ENCODE results near the gene SEMA5B. TPM values are rescaled to one million over a fixed set of nuclear protein-coding genes. Genes with fewer than 3 reads are reported as not detected.

SEMA5B gene
- total RNA-seq, 4 donors from 2014 or later: 0.16 to 1.2 (median 0.70) TPM

GRCh38 chr3:122911901-122912300 is 115.7 kb downstream of the SEMA5B start:
- TF ChIP-seq CTCF (IDR thresholded peaks at IDR 0.05): no peak
- ATAC-seq (ENCODE audit: low FRiP score) (no peak), DNase-seq (ENCODE audit: low spot score) (no peak)

- DNase-seq (ENCODE audit: low spot score): no peak
- no peak for TF ChIP-seq CTCF (IDR thresholded peaks at IDR 0.05)
- ATAC-seq (ENCODE audit: low FRiP score): no peak
These were observed 119.3 kb downstream of the SEMA5B start for GRCh38 chr3:122908251-122908650.

- ATAC-seq (ENCODE audit: low FRiP score): no peak
- no peak for TF ChIP-seq CTCF (IDR thresholded peaks at IDR 0.05)
- DNase-seq (ENCODE audit: low spot score): no peak
These were observed 120.1 kb downstream of the SEMA5B start for GRCh38 chr3:122907471-122907870.

GRCh38 chr3:122903171-122903570 is 124.4 kb downstream of the SEMA5B start:
- no peak for DNase-seq (ENCODE audit: low spot score)
- no peak for TF ChIP-seq CTCF (IDR thresholded peaks at IDR 0.05)
- no peak for ATAC-seq (ENCODE audit: low FRiP score)

GRCh38 chr3:122902326-122902725 is 125.2 kb downstream of the SEMA5B start:
- TF ChIP-seq CTCF (IDR thresholded peaks at IDR 0.05): no peak
- ATAC-seq (ENCODE audit: low FRiP score) (no peak), DNase-seq (ENCODE audit: low spot score) (no peak)

GRCh38 chr3:122898298-122898697 is 129.3 kb downstream of the SEMA5B start:
- DNase-seq (ENCODE audit: low spot score): no peak
- ATAC-seq (ENCODE audit: low FRiP score): no peak
- TF ChIP-seq CTCF (IDR thresholded peaks at IDR 0.05): no peak

GRCh38 chr3:122893754-122894668 is 133.6 kb downstream of the SEMA5B start:
- ATAC-seq (ENCODE audit: low FRiP score): no peak
- DNase-seq (ENCODE audit: low spot score): no peak
- no peak for TF ChIP-seq CTCF (IDR thresholded peaks at IDR 0.05)

Data from omental fat pad (tissue), 4 donors.